Stomach (tissue), 9 donors: ENCODE measurements around the gene SSBP3. TPM values are rescaled to one million over a fixed set of nuclear protein-coding genes. Genes with fewer than 3 reads are reported as not detected.

Experiments
- DNase-seq, 2 donors: peaks; one replicate each; pipeline versions ENCODE4 v3.0.0 to v3.0.0-alpha.2; 2013 to 2019
- H3K27ac ChIP-seq, 5 donors: fragments of 200-600 bp in 4 of 5; sonication (generic) in 4 of 5; one replicate each; pipeline ENCODE4 v1.5.1; 2013 to 2019; ENCODE audit warnings: mild to moderate bottlenecking in 1 of 5, moderate library complexity in 1 of 5
- H3K27me3 ChIP-seq, 3 donors: fragments of 200-600 bp; sonication (generic); one replicate each; pipeline ENCODE4 v1.5.1; 2017 to 2019; ENCODE audit warnings: mixed run types in 1 of 3
- H3K36me3 ChIP-seq, 4 donors: fragments of 200-600 bp; sonication (generic); 1 replicate in 3 of 4; 2 replicates in 1 of 4; pipeline ENCODE4 v1.5.1; 2016 to 2019
- H3K4me1 ChIP-seq, 4 donors: fragments of 200-600 bp; sonication (generic); one replicate each; pipeline ENCODE4 v1.5.1; 2016 to 2019
- H3K4me3 ChIP-seq, 4 donors: fragments of 200-600 bp; sonication (generic) in 3 of 4; one replicate each; pipeline ENCODE4 v1.5.1; 2016 to 2019; ENCODE audit warnings: mild to moderate bottlenecking in 1 of 4
- H3K9me3 ChIP-seq, 4 donors: fragments of 200-600 bp; sonication (generic); one replicate each; pipeline ENCODE4 v1.5.1; 2016 to 2019
- CTCF ChIP-seq, 7 experiments: fragments of 450-650 bp in 4 of 7; fragments of 200-600 bp in 3 of 7; sonication (generic) in 3 of 7; IDR thresholded peaks; one replicate each; pipeline ENCODE4 v1.5.1; 2016 to 2019; ENCODE audit warnings: antibody characterized with exemption in 7 of 7, control low read depth in 2 of 7, mild to moderate bottlenecking in 1 of 7
- EP300 ChIP-seq: sonication (generic); formaldehyde crosslinking; IDR thresholded peaks from one replicate; pipeline ENCODE4 v1.6.1; 2017; ENCODE audit warnings: antibody characterized with exemption
- POLR2A ChIP-seq, 4 donors: fragments of 450-650 bp; IDR thresholded peaks; one replicate each; pipeline ENCODE4 v1.6.1; 2016; ENCODE audit warnings: antibody characterized with exemption in 4 of 4, control low read depth in 2 of 4, mild to moderate bottlenecking in 1 of 4, moderate library complexity in 1 of 4
- POLR2AphosphoS5 ChIP-seq, 3 donors: sonication (generic); formaldehyde crosslinking; IDR thresholded peaks; one replicate each; pipeline ENCODE4 v1.6.1; 2016; ENCODE audit warnings: antibody characterized with exemption in 3 of 3
- WGBS, 5 donors: extraction: QIAGEN DNeasy Blood & Tissue Kit in 3 of 5; methylation state at CpG; one replicate each; pipeline versions ENCODE4 v1.1.5 to v1.1.7; 2013 to 2018; 5-methylcytosine and 5-hydroxymethylcytosine counted together
- intact Hi-C: fragments of 100-400 bp; cut with DNase I; formaldehyde crosslinking; loops from one replicate; pipeline ENCODE4 v1.15.1; 2023; ENCODE audit warnings: low total_unique reads
- polyA plus RNA-seq, 3 donors: library from polyadenylated mRNA; stranded (reverse); fragments of 200-250 nt; gene quantifications; one replicate each; pipeline ENCODE4 v1.2.3, GENCODE V29; 2013
- total RNA-seq, 5 donors: library from RNA; depleted of rRNA; stranded (reverse); fragments of >200 nt; gene quantifications; one replicate each; pipeline versions ENCODE4 v1.1.0 to v1.2.3, GENCODE V29; 2014 to 2016
- donor health status: healthy with polysubstance abuse.
- donor health status: Bipolar disorder and iron deficiency.
- donor health status: healthy.

SSBP3 gene
- total and polyA plus RNA-seq, 8 donors, result 4.3 to 100 (median 38.1) TPM

GRCh38 chr1:54363925-54364324 lies 42.3 kb downstream of the SSBP3 start:
- no peaks in the 10 kb centered on the region for H3K36me3 ChIP-seq
- H3K9me3 ChIP-seq, result no peaks in the 10 kb centered on the region
- no peak for DNase-seq
- H3K4me1 ChIP-seq, result peaks cover 34 to 92% (median 73%) of the 10 kb centered on the region in 4 donors
- TF ChIP-seq POLR2AphosphoS5 (IDR thresholded peaks at IDR 0.05) (no peak), POLR2A (IDR thresholded peaks at IDR 0.05) (no peak)
- no peak overlapping the region for H3K4me3 ChIP-seq
- H3K27me3 ChIP-seq, result no peaks in the 10 kb centered on the region
- intact Hi-C loops, result no loop called here
- no peak overlapping the region for H3K27ac ChIP-seq

- DNase-seq, result no peak
- Histone ChIP-seq H3K4me3 (no peak overlapping the region), H3K27me3 (no peaks in the 10 kb centered on the region), H3K27ac (peak overlapping the region in 2 of 5 donors; percentile 19 to 28), H3K4me1 (peaks cover 39 to 92% (median 81%) of the 10 kb centered on the region in 4 donors), H3K36me3 (peaks cover 0 to 3% (median 0%) of the 10 kb centered on the region in 4 donors), H3K9me3 (no peaks in the 10 kb centered on the region)
- TF ChIP-seq CTCF (IDR thresholded peaks at IDR 0.05), result no peak
- no peak for TF ChIP-seq EP300
- no peak for TF ChIP-seq POLR2A (IDR thresholded peaks at IDR 0.05)
- no peak for TF ChIP-seq POLR2AphosphoS5 (IDR thresholded peaks at IDR 0.05)
- WGBS, 5 donors, result 52 to 69% (median 65%) methylated on average over 2 of the region's 2 CpGs
- intact Hi-C loops, result no loop called here
Observed at GRCh38 chr1:54362881-54363340, 43.3 kb downstream of the SSBP3 start.

- Histone ChIP-seq H3K27me3 (no peaks in the 10 kb centered on the region), H3K9me3 (no peaks in the 10 kb centered on the region), H3K4me1 (peaks cover 43 to 92% (median 81%) of the 10 kb centered on the region in 4 donors), H3K27ac (peak overlapping the region in 2 of 5 donors; percentile 4 to 37), H3K36me3 (peaks cover 0 to 5% (median 0%) of the 10 kb centered on the region in 4 donors), H3K4me3 (no peak overlapping the region)
- intact Hi-C loops, result no loop called here
- WGBS, 5 donors, result 74 to 89% (median 87%) methylated on average over 12 of the region's 12 CpGs
- DNase-seq, result peak in 1 of 2 donors; percentile 51
- TF ChIP-seq CTCF (IDR thresholded peaks at IDR 0.05) (no peak), POLR2A (IDR thresholded peaks at IDR 0.05) (no peak)
Observed at GRCh38 chr1:54361342-54361741, 44.9 kb downstream of the SSBP3 start.

- H3K9me3 ChIP-seq, result no peaks in the 10 kb centered on the region
- intact Hi-C loops, result no loop called here
- H3K27me3 ChIP-seq, result no peaks in the 10 kb centered on the region
- H3K4me1 ChIP-seq, result peaks cover 53 to 92% (median 81%) of the 10 kb centered on the region in 4 donors
- no peak for DNase-seq
- no peak for TF ChIP-seq EP300
- TF ChIP-seq POLR2AphosphoS5 (IDR thresholded peaks at IDR 0.05), result no peak
- TF ChIP-seq POLR2A (IDR thresholded peaks at IDR 0.05), result no peak
- TF ChIP-seq CTCF (IDR thresholded peaks at IDR 0.05), result no peak
- H3K4me3 ChIP-seq, result no peak overlapping the region
- H3K36me3 ChIP-seq, result peaks cover 0 to 5% (median 0%) of the 10 kb centered on the region in 4 donors
- WGBS, 5 donors, result 51 to 65% (median 52%) methylated on average over 6 of the region's 6 CpGs
- H3K27ac ChIP-seq, result peak overlapping the region in 4 of 5 donors; percentile 14 to 44 (median 28)
Observed at GRCh38 chr1:54360165-54361005, 45.8 kb downstream of the SSBP3 start.
